ENCODE data around the gene IRF8. TPM values are rescaled to one million over a fixed set of nuclear protein-coding genes. Genes with fewer than 3 reads are reported as not detected.
A peak's percentile ranks its signal among the peaks of the same experiment; 100 is the strongest.

Gene IRF8
- total RNA-seq, 1 donor from 2014 or later, result not detected

DNA sequence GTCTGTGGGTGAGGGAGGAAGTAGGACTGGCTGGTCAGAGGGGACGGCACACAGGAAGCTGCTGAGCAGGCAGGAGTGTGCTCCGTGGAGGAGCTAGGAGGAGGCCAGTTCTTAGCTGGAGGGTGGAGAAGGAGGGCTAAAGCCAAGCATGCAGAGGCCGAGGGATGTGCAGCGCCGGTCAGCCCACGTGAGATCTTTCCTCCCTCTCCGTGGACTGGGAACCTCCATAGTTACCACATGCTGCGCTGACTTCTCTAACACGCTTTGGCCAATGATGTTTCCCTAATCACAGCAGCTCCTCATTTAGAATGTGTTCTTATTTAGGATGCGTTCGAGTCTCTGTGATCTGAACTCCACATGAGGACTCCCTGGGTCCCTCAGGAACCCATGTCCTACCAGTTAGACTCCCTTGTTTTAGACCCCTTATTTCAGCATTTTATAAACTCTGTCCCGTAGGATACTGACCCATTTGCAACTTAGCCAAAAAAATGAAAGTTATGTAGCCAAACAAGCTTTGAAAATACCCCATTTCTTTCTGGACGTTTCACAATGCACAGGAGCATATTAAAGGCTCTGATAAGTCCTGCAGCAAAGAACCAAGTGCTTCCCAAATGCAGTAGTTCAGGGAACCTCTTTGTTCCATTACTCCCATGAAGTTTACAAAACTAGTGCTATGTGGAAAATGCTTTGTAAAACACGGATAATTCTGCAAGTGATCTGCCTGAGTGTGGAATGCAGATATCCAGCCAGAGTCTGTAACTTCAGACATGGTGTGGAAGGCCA lies 51.4 kb downstream of the IRF8 start:
- Mint-ChIP-seq H3K27ac (ENCODE audit: unreplicated experiment) (no peak overlapping the region), H3K4me3 (ENCODE audit: unreplicated experiment) (no peak overlapping the region), H3K36me3 (ENCODE audit: low read depth) (no peaks in the 10 kb centered on the region), H3K27me3 (ENCODE audit: low read depth) (peaks cover 67% of the 10 kb centered on the region), H3K4me1 (ENCODE audit: low read depth) (no peaks in the 10 kb centered on the region), H3K9me3 (ENCODE audit: low read depth) (no peaks in the 10 kb centered on the region)
- DNase-seq (ENCODE audit: low spot score), result peak; percentile 42
- TF ChIP-seq, protein P1, sequence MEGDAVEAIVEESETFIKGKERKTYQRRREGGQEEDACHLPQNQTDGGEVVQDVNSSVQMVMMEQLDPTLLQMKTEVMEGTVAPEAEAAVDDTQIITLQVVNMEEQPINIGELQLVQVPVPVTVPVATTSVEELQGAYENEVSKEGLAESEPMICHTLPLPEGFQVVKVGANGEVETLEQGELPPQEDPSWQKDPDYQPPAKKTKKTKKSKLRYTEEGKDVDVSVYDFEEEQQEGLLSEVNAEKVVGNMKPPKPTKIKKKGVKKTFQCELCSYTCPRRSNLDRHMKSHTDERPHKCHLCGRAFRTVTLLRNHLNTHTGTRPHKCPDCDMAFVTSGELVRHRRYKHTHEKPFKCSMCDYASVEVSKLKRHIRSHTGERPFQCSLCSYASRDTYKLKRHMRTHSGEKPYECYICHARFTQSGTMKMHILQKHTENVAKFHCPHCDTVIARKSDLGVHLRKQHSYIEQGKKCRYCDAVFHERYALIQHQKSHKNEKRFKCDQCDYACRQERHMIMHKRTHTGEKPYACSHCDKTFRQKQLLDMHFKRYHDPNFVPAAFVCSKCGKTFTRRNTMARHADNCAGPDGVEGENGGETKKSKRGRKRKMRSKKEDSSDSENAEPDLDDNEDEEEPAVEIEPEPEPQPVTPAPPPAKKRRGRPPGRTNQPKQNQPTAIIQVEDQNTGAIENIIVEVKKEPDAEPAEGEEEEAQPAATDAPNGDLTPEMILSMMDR (IDR thresholded peaks at IDR 0.05), result no peak

DNA sequence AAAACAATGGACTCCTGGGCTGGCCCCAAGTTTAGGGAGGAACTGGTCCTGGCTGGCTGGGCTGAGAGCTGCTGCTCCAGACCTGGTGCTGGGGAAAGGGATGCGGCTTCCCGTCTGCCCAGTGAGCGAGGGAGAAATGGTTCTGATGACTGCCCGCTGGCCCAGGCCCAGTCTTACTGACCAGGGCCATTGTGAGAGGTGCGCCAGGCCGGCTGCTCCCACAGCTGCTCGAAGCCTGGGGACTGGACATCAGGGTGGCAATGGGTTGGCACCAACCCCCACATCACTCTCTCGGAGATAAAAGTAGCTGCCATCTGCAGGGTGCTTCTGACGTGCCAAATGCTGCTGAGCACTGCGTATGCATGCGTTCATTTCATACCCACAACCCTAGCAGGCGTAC lies 53.2 kb downstream of the IRF8 start:
- peak; percentile 68 for DNase-seq (ENCODE audit: low spot score)
- no peak overlapping the region for H3K4me3 Mint-ChIP-seq (ENCODE audit: unreplicated experiment)

DNA sequence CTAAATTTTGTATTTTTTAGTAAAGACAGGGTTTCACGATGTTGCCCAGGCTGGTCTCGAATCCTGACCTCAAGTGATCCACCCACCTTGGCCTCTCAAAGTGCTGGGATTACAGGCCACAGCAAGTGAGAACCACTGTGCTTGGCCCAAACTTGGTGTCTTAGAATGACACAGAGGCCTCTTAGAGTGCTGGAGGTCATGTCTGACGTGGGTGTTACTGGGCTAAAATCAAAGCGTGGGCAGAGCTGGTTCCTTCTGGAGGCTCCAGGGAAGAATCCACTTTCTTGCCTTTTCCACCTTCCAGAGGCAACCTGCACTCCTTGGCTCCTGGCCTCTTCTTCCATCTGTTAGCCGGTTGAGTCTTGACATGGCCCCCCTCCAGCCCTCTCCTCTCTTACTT lies 53.8 kb downstream of the IRF8 start:
- H3K27me3 Mint-ChIP-seq (ENCODE audit: low read depth), result peaks cover 57% of the 10 kb centered on the region
- no peaks in the 10 kb centered on the region for H3K9me3 Mint-ChIP-seq (ENCODE audit: low read depth)
- H3K36me3 Mint-ChIP-seq (ENCODE audit: low read depth), result no peaks in the 10 kb centered on the region
- no peak overlapping the region for H3K4me3 Mint-ChIP-seq (ENCODE audit: unreplicated experiment)
- H3K4me1 Mint-ChIP-seq (ENCODE audit: low read depth), result no peaks in the 10 kb centered on the region
- no peak for DNase-seq (ENCODE audit: low spot score)
- TF ChIP-seq, protein P1 (IDR thresholded peaks at IDR 0.05), result no peak
- H3K27ac Mint-ChIP-seq (ENCODE audit: unreplicated experiment), result no peak overlapping the region

More for the DNA sequence above, 53.2 kb downstream of the IRF8 start:
- no peaks in the 10 kb centered on the region for H3K4me1 Mint-ChIP-seq (ENCODE audit: low read depth)
- no peak overlapping the region for H3K27ac Mint-ChIP-seq (ENCODE audit: unreplicated experiment)
- TF ChIP-seq, protein P1 (IDR thresholded peaks at IDR 0.05), result no peak
- no peaks in the 10 kb centered on the region for H3K9me3 Mint-ChIP-seq (ENCODE audit: low read depth)
- H3K27me3 Mint-ChIP-seq (ENCODE audit: low read depth), result peaks cover 61% of the 10 kb centered on the region
- H3K36me3 Mint-ChIP-seq (ENCODE audit: low read depth), result no peaks in the 10 kb centered on the region

DNA sequence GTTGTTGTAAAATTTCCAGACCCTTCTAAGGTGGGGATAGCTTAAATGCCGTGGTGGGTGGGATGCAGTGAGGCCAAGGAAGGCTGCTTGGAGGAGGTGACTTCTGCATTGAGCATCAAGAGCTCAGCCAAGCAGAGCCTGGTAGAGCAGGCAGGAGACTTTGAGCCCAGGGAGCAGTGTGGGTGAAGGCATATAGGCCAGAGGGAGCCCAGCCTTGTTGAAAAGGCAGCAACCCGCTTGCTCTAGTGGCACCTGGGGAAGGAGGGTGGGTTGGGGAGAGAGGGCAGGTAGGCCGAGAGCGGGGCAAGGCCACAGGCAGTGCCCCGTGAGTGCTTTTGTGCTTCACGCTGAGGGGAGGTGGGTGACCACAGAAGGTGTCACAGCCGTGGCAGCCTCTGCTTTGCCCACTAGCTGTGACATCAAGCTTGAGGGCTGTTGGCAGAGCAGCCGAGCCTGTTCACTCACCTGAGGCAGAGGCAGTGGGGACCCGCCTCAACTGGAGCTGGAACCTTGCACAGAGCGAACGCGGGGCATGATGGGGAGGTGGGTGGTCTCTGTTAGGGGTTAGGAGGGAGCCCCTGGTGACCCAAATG lies 56.1 kb downstream of the IRF8 start:
- DNase-seq (ENCODE audit: low spot score), result peak; percentile 69
- no peaks in the 10 kb centered on the region for H3K4me1 Mint-ChIP-seq (ENCODE audit: low read depth)
- no peak overlapping the region for H3K27ac Mint-ChIP-seq (ENCODE audit: unreplicated experiment)
- no peak overlapping the region for H3K4me3 Mint-ChIP-seq (ENCODE audit: unreplicated experiment)
- H3K9me3 Mint-ChIP-seq (ENCODE audit: low read depth), result no peaks in the 10 kb centered on the region
- TF ChIP-seq, protein P1 (IDR thresholded peaks at IDR 0.05), result no peak
- H3K27me3 Mint-ChIP-seq (ENCODE audit: low read depth), result peaks cover 52% of the 10 kb centered on the region
- no peaks in the 10 kb centered on the region for H3K36me3 Mint-ChIP-seq (ENCODE audit: low read depth)

DNA sequence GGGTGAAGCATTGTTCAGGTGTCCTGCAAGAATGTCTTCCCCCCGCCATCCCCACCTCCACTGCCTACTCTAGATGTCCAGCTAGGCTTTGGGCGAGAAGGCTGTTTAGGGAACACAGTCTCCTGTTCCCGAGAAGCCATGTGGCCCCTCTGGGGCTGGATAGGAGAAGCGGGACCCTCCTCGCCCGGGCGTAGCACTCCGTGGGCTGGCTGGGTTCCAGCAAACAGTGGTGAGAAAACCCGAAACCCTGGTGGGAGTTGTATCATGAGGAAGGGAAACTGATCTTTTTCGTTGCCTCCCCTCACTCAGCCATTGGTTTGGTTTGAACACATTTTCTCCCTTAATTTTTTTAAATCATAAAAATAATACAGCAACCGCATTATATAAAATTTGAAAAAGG lies 56.6 kb downstream of the IRF8 start:
- Mint-ChIP-seq H3K4me3 (ENCODE audit: unreplicated experiment) (no peak overlapping the region), H3K27ac (ENCODE audit: unreplicated experiment) (no peak overlapping the region), H3K4me1 (ENCODE audit: low read depth) (no peaks in the 10 kb centered on the region), H3K36me3 (ENCODE audit: low read depth) (no peaks in the 10 kb centered on the region), H3K9me3 (ENCODE audit: low read depth) (no peaks in the 10 kb centered on the region), H3K27me3 (ENCODE audit: low read depth) (peaks cover 52% of the 10 kb centered on the region)
- TF ChIP-seq, protein P1 (IDR thresholded peaks at IDR 0.05), result no peak
- DNase-seq (ENCODE audit: low spot score), result peak; percentile 76

Data from chondrocyte (in vitro differentiated cells).